ENCODE data around the gene CLN3. TPM values are rescaled to one million over a fixed set of nuclear protein-coding genes. Genes with fewer than 3 reads are reported as not detected.
"Not testable (repeated sequence)": the region's sequence is repeated elsewhere in the genome, so short reads cannot be mapped to it uniquely, and the experiment has no call there.

Gene CLN3
- total and polyA plus RNA-seq, 8 donors, result 22.1 to 72.8 (median 25.7) TPM

DNA sequence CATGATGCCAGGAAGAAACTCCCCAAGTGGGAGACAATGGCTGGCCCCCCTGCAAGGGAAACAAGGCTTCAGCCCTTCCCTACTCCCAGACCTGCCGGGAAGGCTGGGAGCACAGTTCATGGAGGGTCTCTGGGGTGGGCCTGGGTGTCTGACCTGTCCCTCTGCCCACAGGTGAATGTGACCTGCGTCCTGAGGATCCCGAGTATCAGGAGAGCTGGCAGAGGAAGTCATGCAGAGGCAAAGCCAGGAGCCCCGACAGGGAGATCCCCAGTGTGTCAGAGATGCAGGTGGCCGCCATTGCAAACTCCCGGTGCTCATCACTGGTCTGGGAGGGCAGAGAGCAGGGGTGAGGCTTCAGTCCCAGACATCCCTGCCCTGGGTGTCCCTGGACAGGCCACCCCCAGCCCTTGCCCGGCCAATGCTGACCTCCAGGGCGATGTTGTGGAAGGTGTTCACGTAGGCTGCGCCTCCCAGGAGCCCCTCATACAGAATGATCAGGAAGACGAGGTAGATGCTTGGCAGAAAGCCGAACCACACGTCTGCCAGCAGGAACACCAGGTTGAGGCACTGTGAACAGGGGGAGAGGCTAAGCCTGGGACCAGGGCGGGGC lies 14.5 kb downstream of the CLN3 start:
- TF ChIP-seq, protein P1, sequence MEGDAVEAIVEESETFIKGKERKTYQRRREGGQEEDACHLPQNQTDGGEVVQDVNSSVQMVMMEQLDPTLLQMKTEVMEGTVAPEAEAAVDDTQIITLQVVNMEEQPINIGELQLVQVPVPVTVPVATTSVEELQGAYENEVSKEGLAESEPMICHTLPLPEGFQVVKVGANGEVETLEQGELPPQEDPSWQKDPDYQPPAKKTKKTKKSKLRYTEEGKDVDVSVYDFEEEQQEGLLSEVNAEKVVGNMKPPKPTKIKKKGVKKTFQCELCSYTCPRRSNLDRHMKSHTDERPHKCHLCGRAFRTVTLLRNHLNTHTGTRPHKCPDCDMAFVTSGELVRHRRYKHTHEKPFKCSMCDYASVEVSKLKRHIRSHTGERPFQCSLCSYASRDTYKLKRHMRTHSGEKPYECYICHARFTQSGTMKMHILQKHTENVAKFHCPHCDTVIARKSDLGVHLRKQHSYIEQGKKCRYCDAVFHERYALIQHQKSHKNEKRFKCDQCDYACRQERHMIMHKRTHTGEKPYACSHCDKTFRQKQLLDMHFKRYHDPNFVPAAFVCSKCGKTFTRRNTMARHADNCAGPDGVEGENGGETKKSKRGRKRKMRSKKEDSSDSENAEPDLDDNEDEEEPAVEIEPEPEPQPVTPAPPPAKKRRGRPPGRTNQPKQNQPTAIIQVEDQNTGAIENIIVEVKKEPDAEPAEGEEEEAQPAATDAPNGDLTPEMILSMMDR (IDR thresholded peaks at IDR 0.05), result no peak
- Histone ChIP-seq H3K4me1 (no peaks in the 10 kb centered on the region), H3K4me3 (no peak overlapping the region), H3K9me3 (no peaks in the 10 kb centered on the region), H3K36me3 (peaks cover 0 to 98% of the 10 kb centered on the region in 2 donors), H3K27ac (no peak overlapping the region), H3K27me3 (no peaks in the 10 kb centered on the region)
- intact Hi-C loops (cut with DNase I), result no loop called here
- no peak for DNase-seq
- no peak for ATAC-seq

DNA sequence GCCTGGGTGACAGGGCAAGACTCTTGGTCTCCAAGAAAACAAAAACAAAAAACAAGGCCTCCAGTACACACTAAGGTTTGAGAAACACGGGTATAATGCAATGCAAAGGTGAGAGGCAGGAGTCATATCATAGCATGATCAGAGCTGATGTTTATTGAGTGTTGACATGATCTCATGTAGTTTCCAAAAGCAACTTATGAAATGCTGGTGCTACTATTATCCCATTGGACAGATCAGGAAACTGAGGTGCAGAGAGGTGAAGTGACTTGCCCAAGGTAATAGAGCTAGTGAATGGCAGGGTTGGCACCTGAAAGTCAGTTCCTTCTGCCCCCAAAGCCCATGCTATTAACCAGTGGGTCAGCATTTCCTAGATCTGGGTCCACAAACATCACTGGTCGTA lies 16.7 kb downstream of the CLN3 start:
- H3K4me3 ChIP-seq, result no peak overlapping the region
- no peaks in the 10 kb centered on the region for H3K9me3 ChIP-seq
- DNase-seq (no peak), ATAC-seq (no peak)
- no peak overlapping the region for H3K27ac ChIP-seq
- TF ChIP-seq, protein P1 (IDR thresholded peaks at IDR 0.05), result no peak
- H3K36me3 ChIP-seq, result peaks cover 0 to 84% of the 10 kb centered on the region in 2 donors
- H3K4me1 ChIP-seq, result no peaks in the 10 kb centered on the region
- H3K27me3 ChIP-seq, result no peaks in the 10 kb centered on the region
- intact Hi-C loops (cut with DNase I), result no loop called here

DNA sequence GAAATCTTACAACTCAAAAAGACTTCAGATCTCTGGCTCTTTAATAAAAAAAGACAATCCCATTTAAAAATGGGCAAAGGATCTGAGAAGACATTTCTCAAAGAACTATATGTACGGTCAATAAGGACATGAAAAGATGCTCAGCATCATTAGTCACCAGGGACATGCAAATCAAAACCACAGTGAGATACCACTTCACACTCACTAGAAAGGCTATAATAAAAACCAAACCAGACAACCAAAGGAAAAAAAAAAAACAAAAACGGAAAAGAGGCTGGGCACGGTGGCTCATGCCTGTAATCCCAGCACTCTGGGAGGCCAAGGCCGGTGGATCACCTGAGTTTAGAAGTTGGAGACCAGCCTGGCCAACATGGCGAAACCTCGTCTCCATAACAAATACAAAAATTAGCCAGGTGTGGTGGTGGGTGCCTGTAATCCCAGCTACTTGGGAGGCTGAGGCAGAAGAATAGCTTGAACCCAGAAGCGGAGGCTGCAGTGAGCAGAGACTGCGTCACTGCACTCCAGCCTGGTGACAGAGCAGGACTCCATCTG lies 18.1 kb downstream of the CLN3 start:
- TF ChIP-seq, protein P1 (IDR thresholded peaks at IDR 0.05), result no peak
- ATAC-seq, result no peak
- Histone ChIP-seq H3K27ac (no peak overlapping the region), H3K36me3 (peaks cover 0 to 70% of the 10 kb centered on the region in 2 donors), H3K27me3 (no peaks in the 10 kb centered on the region), H3K4me1 (no peaks in the 10 kb centered on the region), H3K9me3 (no peaks in the 10 kb centered on the region), H3K4me3 (no peak overlapping the region)
- DNase-seq, result no peak
- intact Hi-C loops (cut with DNase I), result no loop called here

DNA sequence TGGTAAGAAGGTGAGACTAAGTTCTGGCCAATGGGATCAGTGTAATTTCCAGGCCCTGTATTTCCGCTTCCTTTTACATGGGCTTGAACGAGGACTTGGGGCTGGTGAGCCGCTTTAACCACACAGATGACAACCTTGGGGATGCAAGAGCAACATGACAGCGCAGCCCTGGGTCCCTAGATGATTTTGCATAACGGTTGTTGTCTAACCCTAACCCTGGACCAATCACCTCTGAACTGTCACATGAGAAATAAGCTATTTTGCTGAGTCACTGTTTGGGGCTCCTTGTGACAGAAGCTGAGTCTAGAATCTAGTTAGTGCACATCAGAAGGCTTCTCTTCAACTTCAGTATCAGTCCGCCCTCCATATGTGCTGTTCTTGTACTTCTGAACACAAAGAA lies 44.8 kb downstream of the CLN3 start:
- ATAC-seq; H3K4me1 ChIP-seq; intact Hi-C loops (cut with DNase I): not testable (repeated sequence)

DNA sequence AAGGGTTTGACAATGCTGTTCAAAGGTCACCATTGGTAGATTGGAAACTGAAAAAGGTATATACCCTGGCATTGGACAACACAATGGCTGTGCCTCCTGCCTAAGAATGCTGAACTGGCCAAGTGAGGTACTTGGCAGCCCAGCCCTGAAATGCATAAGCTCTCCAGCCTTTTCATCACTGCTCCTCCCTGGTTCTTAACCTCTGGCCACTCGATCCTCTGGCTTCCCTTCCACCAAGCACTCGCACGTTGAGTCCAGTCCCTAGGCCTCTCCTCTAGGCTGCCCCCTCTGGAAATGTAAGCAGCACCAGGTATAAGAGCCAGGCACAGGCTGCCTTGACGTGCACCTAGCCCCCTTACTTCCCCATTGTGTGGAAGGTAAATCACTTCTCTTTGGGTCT lies 45.5 kb downstream of the CLN3 start:
- H3K36me3 ChIP-seq; DNase-seq; H3K4me3 ChIP-seq; H3K27me3 ChIP-seq; H3K9me3 ChIP-seq; H3K4me1 ChIP-seq; intact Hi-C loops (cut with DNase I); H3K27ac ChIP-seq: not testable (repeated sequence)
- peak; percentile 86 for ATAC-seq

More for the DNA sequence above, 44.8 kb downstream of the CLN3 start:
- H3K4me3 ChIP-seq, DNase-seq, H3K36me3 ChIP-seq, H3K27ac ChIP-seq, H3K27me3 ChIP-seq, H3K9me3 ChIP-seq: not testable (repeated sequence)

DNA sequence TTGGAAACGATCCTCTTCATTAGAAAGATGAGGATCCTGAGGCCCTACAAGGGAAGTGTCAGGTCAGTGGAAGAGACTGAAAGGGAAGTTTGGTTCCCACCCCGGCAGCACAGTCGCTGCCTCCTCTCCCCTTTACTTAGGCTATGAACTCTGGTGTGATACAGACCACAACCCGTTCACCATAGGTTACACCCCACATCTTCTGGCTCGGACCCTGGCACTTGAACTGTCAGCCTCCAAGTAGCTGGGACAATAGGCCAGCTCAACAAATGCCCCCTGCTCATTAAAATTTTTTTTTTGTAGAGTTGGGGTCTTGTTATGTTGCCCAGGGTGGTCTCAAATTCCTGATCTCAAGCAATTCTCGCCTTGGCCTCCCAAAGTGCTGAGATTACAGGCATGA lies 47.9 kb downstream of the CLN3 start:
- H3K27ac ChIP-seq; H3K9me3 ChIP-seq; ATAC-seq; H3K27me3 ChIP-seq; H3K4me3 ChIP-seq; intact Hi-C loops (cut with DNase I); H3K36me3 ChIP-seq; H3K4me1 ChIP-seq: not testable (repeated sequence)
- peak in 2 of 4 donors; percentile 9 to 10 for DNase-seq

DNA sequence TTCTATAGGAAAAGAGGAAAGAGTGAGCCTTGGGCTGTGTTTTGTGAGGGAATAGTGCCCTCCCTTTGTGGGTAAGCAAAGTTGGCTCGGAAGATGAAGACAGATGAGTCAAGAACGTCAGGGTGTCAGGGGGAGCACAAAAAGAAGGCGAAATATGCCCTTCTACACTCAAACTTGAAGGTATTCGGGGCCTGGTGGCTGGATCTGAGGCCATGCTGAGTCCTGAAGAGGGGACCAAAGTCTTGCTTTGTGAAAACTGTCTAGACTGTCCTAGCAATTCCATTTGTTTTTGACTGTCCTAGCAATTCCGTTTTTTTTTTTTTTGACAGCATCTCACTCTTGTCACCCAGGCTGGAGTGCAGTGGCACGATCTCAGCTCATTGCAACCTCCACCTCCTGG lies 53.0 kb downstream of the CLN3 start:
- H3K27ac ChIP-seq; H3K4me3 ChIP-seq; H3K27me3 ChIP-seq; H3K9me3 ChIP-seq; ATAC-seq; H3K36me3 ChIP-seq; H3K4me1 ChIP-seq; intact Hi-C loops (cut with DNase I): not testable (repeated sequence)
- peak in 1 of 4 donors; percentile 13 for DNase-seq

DNA sequence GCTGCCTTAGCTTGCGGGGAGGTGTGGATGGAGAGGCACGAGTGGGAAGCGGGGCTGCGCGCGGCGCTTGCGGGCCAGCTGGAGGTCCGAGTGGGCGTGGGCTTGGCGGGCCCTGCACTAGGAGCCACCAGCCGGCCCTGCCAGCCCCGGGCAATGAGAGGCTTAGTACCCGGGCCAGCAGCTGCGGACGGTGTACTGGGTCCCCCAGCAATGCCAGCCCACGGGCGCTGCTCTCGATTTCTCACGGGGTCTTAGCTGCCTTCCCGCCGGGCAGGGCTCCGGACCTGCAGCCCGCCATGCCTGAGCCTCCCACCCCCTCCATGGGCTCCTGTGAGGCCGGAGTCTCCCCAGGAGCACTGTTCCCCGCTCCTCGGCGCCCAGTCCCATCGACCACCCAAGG lies 56.5 kb downstream of the CLN3 start:
- intact Hi-C loops (cut with DNase I); H3K27me3 ChIP-seq; H3K4me1 ChIP-seq; ATAC-seq; H3K9me3 ChIP-seq; H3K4me3 ChIP-seq; H3K36me3 ChIP-seq; H3K27ac ChIP-seq: not testable (repeated sequence)
- peak in 2 of 4 donors; percentile 2 to 31 for DNase-seq

All from left lung (tissue), 10 donors.